ENCODE measurements around the gene ADGRG1. TPM values are rescaled to one million over a fixed set of nuclear protein-coding genes. Genes with fewer than 3 reads are reported as not detected.
"Not testable (repeated sequence)": the region's sequence is repeated elsewhere in the genome, so short reads cannot be mapped to it uniquely, and the experiment has no call there.

Gene ADGRG1
- total RNA-seq, 1 donor from 2014 or later: 41.1 TPM

- Mint-ChIP-seq H3K4me1 (ENCODE audit: unreplicated experiment) (peaks cover 11% of the 10 kb centered on the region), H3K36me3 (no peaks in the 10 kb centered on the region), H3K27ac (no peak overlapping the region), H3K4me3 (no peak overlapping the region), H3K9me3 (no peaks in the 10 kb centered on the region), H3K27me3 (no peaks in the 10 kb centered on the region)
- no peak for DNase-seq (ENCODE audit: extremely low spot score, unreplicated experiment)
- no peak for TF ChIP-seq CTCF (conservative IDR thresholded peaks at IDR 0.05)
Measured at GRCh38 chr16:57707331-57707730, 78.9 kb downstream of the ADGRG1 start.

- Mint-ChIP-seq H3K36me3 (no peaks in the 10 kb centered on the region), H3K27me3 (no peaks in the 10 kb centered on the region), H3K27ac (no peak overlapping the region), H3K4me1 (ENCODE audit: unreplicated experiment) (peaks cover 10% of the 10 kb centered on the region), H3K9me3 (no peaks in the 10 kb centered on the region), H3K4me3 (no peak overlapping the region)
- DNase-seq (ENCODE audit: extremely low spot score, unreplicated experiment): no peak
- no peak for TF ChIP-seq CTCF (conservative IDR thresholded peaks at IDR 0.05)
Measured at GRCh38 chr16:57708168-57708567, 79.7 kb downstream of the ADGRG1 start.

- no peak for TF ChIP-seq CTCF (conservative IDR thresholded peaks at IDR 0.05)
- H3K4me3 Mint-ChIP-seq: no peak overlapping the region
- H3K9me3 Mint-ChIP-seq: no peaks in the 10 kb centered on the region
- H3K27me3 Mint-ChIP-seq: no peaks in the 10 kb centered on the region
- no peak for DNase-seq (ENCODE audit: extremely low spot score, unreplicated experiment)
- peaks cover under 1% of the 10 kb centered on the region for H3K4me1 Mint-ChIP-seq (ENCODE audit: unreplicated experiment)
- H3K36me3 Mint-ChIP-seq: no peaks in the 10 kb centered on the region
- no peak overlapping the region for H3K27ac Mint-ChIP-seq
Measured at GRCh38 chr16:57709663-57710062, 81.2 kb downstream of the ADGRG1 start.

GRCh38 chr16:57711346-57711745, 82.9 kb downstream of the ADGRG1 start:
- H3K27ac Mint-ChIP-seq: no peak overlapping the region
- H3K27me3 Mint-ChIP-seq: no peaks in the 10 kb centered on the region

GRCh38 chr16:57711993-57712392, 83.6 kb downstream of the ADGRG1 start:
- Mint-ChIP-seq H3K36me3 (no peaks in the 10 kb centered on the region), H3K4me1 (ENCODE audit: unreplicated experiment) (no peaks in the 10 kb centered on the region), H3K27me3 (no peaks in the 10 kb centered on the region), H3K4me3 (no peak overlapping the region), H3K27ac (no peak overlapping the region), H3K9me3 (no peaks in the 10 kb centered on the region)
- TF ChIP-seq CTCF (conservative IDR thresholded peaks at IDR 0.05): no peak
- DNase-seq (ENCODE audit: extremely low spot score, unreplicated experiment): no peak

More at GRCh38 chr16:57711346-57711745, 82.9 kb downstream of the ADGRG1 start:
- no peak for TF ChIP-seq CTCF (conservative IDR thresholded peaks at IDR 0.05)
- H3K4me3 Mint-ChIP-seq: no peak overlapping the region
- no peaks in the 10 kb centered on the region for H3K36me3 Mint-ChIP-seq
- DNase-seq (ENCODE audit: extremely low spot score, unreplicated experiment): no peak
- no peaks in the 10 kb centered on the region for H3K4me1 Mint-ChIP-seq (ENCODE audit: unreplicated experiment)
- no peaks in the 10 kb centered on the region for H3K9me3 Mint-ChIP-seq

GRCh38 chr16:57712569-57712968, 84.1 kb downstream of the ADGRG1 start:
- not testable (repeated sequence) for H3K27ac Mint-ChIP-seq; H3K27me3 Mint-ChIP-seq; H3K4me1 Mint-ChIP-seq (ENCODE audit: unreplicated experiment); H3K36me3 Mint-ChIP-seq; H3K4me3 Mint-ChIP-seq; H3K9me3 Mint-ChIP-seq; DNase-seq (ENCODE audit: extremely low spot score, unreplicated experiment)
